Endothelial cell of umbilical vein (primary cell): ENCODE measurements around the gene PLA2G2A. TPM values are rescaled to one million over a fixed set of nuclear protein-coding genes. Genes with fewer than 3 reads are reported as not detected.

Experiments
- BruUV-seq: library from RNA; stranded (reverse); fragments of 400-500 nt; replicated peaks from 2 replicates; lab custom pipeline; 2021; lab: Mats Ljungman, UMichigan
- CTCF ChIA-PET: fragments of 300-600, 350-600 bp; sonication (Branson Sonifier 250); formaldehyde crosslinking; loops from one replicate; lab custom pipeline; 2021; ENCODE audit warnings: antibody characterized with exemption, inconsistent platforms; lab: Charles Lee
- POLR2A ChIA-PET: fragments of 300-600, 350-600 bp; sonication (Branson Sonifier 250); formaldehyde crosslinking; loops from one replicate; lab custom pipeline; 2021; ENCODE audit warnings: antibody characterized with exemption, inconsistent platforms; lab: Charles Lee
- DNase-seq: peaks from one replicate; pipeline ENCODE4 v3.0.0-alpha.2; 2011; ENCODE audit warnings: low read depth, low spot score
- FAIRE-seq: peaks from 2 replicates; lab custom pipeline; 2011; peaks lifted over from hg19 to GRCh38; lab: Jason Lieb, UNC
- H2AFZ ChIP-seq: 2 replicates; pipeline ENCODE4 v1.6.0; 2012; ENCODE audit warnings: low read depth, low read length, control low read depth, inconsistent platforms
- H3K27ac ChIP-seq: 2 replicates; pipeline ENCODE4 v1.5.1; 2011; ENCODE audit warnings: low read depth, mild to moderate bottlenecking, control low read depth, low read length, moderate library complexity; ENCODE audit not compliant: insufficient read depth
- H3K27me3 ChIP-seq, 2 experiments: 2 replicates each; pipeline versions ENCODE4 v1.6.0 to v1.6.1; 2011; ENCODE audit warnings: low read length in 2 of 2, mixed read lengths in 1 of 2; ENCODE audit not compliant: control insufficient read depth in 2 of 2, insufficient read depth in 2 of 2
- H3K36me3 ChIP-seq, 2 experiments: 2 replicates in 1 of 2; 3 replicates in 1 of 2; pipeline ENCODE4 v1.5.1; 2011; ENCODE audit warnings: low read length in 2 of 2, mild to moderate bottlenecking in 1 of 2, moderate library complexity in 1 of 2; ENCODE audit not compliant: control insufficient read depth in 2 of 2, insufficient read depth in 2 of 2; ENCODE audit errors: extremely low read depth in 1 of 2
- H3K4me1 ChIP-seq: 3 replicates; pipeline ENCODE4 v1.5.1; 2011; ENCODE audit warnings: mild to moderate bottlenecking, low read length; ENCODE audit not compliant: control insufficient read depth, insufficient read depth; ENCODE audit errors: extremely low read depth
- H3K4me2 ChIP-seq: 2 replicates; pipeline ENCODE4 v1.6.1; 2011; ENCODE audit warnings: low read length, control low read depth, mixed read lengths; ENCODE audit not compliant: insufficient read depth
- H3K4me3 ChIP-seq, 3 experiments: fragments of 200-600 bp in 1 of 3; sonication (generic), shearing (Covaris generic) in 1 of 3; replicated peaks in 1 of 3; 2 replicates each; pipeline ENCODE4 v1.5.1; 2011 to 2016; ENCODE audit warnings: control low read depth in 3 of 3, low read length in 3 of 3, mild to moderate bottlenecking in 2 of 3, inconsistent platforms in 1 of 3, low read depth in 1 of 3, moderate library complexity in 1 of 3; ENCODE audit not compliant: insufficient read depth in 1 of 3
- H3K79me2 ChIP-seq: 2 replicates; pipeline ENCODE4 v1.6.0; 2012; ENCODE audit warnings: low read length, inconsistent platforms; ENCODE audit not compliant: control insufficient read depth, insufficient read depth
- H3K9ac ChIP-seq: replicated peaks from 2 replicates; pipeline ENCODE3; 2011; ENCODE audit warnings: low read length, control low read depth; ENCODE audit not compliant: insufficient read depth; ENCODE audit errors: extremely low read depth
- H3K9me1 ChIP-seq: replicated peaks from 3 replicates; pipeline ENCODE4 v1.6.0; 2011; ENCODE audit warnings: mild to moderate bottlenecking, low read length; ENCODE audit not compliant: control insufficient read depth, insufficient read depth; ENCODE audit errors: extremely low read depth
- H3K9me3 ChIP-seq: replicated peaks from 2 replicates; pipeline ENCODE4 v1.5.1; 2012; ENCODE audit warnings: low read length, inconsistent platforms; ENCODE audit not compliant: control insufficient read depth, insufficient read depth
- H4K20me1 ChIP-seq: replicated peaks from 2 replicates; pipeline ENCODE3; 2011; ENCODE audit warnings: mild to moderate bottlenecking, low read length; ENCODE audit not compliant: control insufficient read depth, insufficient read depth; ENCODE audit errors: extremely low read depth
- EZH2 ChIP-seq: IDR thresholded peaks from 2 replicates; pipeline ENCODE4 v1.6.1; 2012; ENCODE audit warnings: borderline replicate concordance, low read depth, mild to moderate bottlenecking, moderate library complexity, low read length, inconsistent platforms; ENCODE audit not compliant: severe bottlenecking
- FOS ChIP-seq: IDR thresholded peaks from 2 replicates; pipeline ENCODE4 v1.6.1; 2011; ENCODE audit warnings: mild to moderate bottlenecking, low read length, moderate library complexity, borderline replicate concordance; ENCODE audit not compliant: insufficient read depth
- GATA2 ChIP-seq: IDR thresholded peaks from 2 replicates; pipeline ENCODE4 v1.7.0; 2011; ENCODE audit warnings: low read depth, mild to moderate bottlenecking, moderate library complexity, mixed read lengths, low read length; ENCODE audit not compliant: insufficient read length, insufficient read depth
- JUN ChIP-seq: IDR thresholded peaks from 2 replicates; pipeline ENCODE4 v1.6.1; 2011; ENCODE audit warnings: borderline replicate concordance, low read depth; ENCODE audit not compliant: insufficient read length, insufficient read depth
- MYC ChIP-seq: IDR thresholded peaks from one replicate; pipeline ENCODE4 v1.6.1; 2011; ENCODE audit warnings: mild to moderate bottlenecking, low read depth, low read length
- POLR2A ChIP-seq: IDR thresholded peaks from 2 replicates; pipeline ENCODE4 v1.6.1; 2012; ENCODE audit warnings: low read depth, mild to moderate bottlenecking, control low read depth, low read length
- POLR2AphosphoS5 ChIP-seq: IDR thresholded peaks from 2 replicates; pipeline ENCODE4 v1.6.1; 2012; ENCODE audit warnings: low read depth, mild to moderate bottlenecking, control low read depth, low read length, moderate library complexity; ENCODE audit not compliant: insufficient read depth
- dilution Hi-C: fragments of 300-500 bp; cut with MboI; formaldehyde crosslinking; loops from one replicate; pipeline ENCODE4 v1.15.0; 2019; ENCODE audit warnings: low sequenced_read_pairs; ENCODE audit not compliant: extremely low pct_ligation_motif_present
- intact Hi-C: fragments of 100-400 bp; cut with micrococcal nuclease; formaldehyde crosslinking; loops from one replicate; pipeline ENCODE4 v1.10.0; 2022
- polyA plus RNA-seq, 4 experiments: library from polyadenylated mRNA; depleted of rRNA in 3 of 4; stranded (reverse) in 3 of 4; unstranded in 1 of 4; fragments of >200 nt; gene quantifications; 2 replicates each; pipeline versions ENCODE4 v1.2.1 to v1.2.3, GENCODE V29; 2011 to 2012; ENCODE audit warnings: missing spikeins in 1 of 4
- total RNA-seq: library from RNA; stranded (reverse); gene quantifications from 2 replicates; pipeline ENCODE4 v1.2.3, GENCODE V29; 2021
- TF ChIP-seq, protein P1 (sequence below), 2 donors: IDR thresholded peaks; 1 replicate in 1 of 2; 2 replicates in 1 of 2; pipeline ENCODE4 v1.5.1; 2011; ENCODE audit warnings: low read length in 2 of 2, mild to moderate bottlenecking in 2 of 2, moderate library complexity in 2 of 2, control low read depth in 1 of 2, inconsistent platforms in 1 of 2, low read depth in 1 of 2; ENCODE audit not compliant: insufficient read depth in 1 of 2; ENCODE audit errors: extremely low read depth in 1 of 2
- TF ChIP-seq, protein P2 (sequence below): IDR thresholded peaks from 2 replicates; pipeline ENCODE4 v1.6.1; 2011; ENCODE audit not compliant: insufficient read depth, insufficient read length

PLA2G2A gene
- total and polyA plus RNA-seq, 2 donors (not counting 3 experiments of a cell fraction or from before 2014, with no cell fraction given): not detected

DNA sequence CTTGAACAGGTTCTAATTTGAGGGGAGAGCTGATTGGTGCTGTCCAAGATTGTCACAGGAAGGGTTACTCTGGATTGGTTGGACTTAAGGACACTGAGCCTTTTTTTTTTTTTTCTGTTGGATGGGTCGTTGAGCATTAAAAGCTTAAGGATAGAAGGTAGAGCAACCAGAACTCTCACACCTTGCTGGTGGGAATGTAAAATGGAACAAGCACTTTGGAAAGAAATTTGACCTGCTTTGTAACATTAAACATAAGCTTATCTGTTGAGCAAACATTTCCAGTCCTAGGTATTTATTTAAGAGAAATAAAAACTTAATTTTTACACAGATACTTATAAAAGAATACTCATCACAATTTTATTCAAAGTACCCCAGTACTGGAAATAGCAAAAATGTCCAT is 29.8 kb upstream of the PLA2G2A start:
- ChIA-PET POLR2A (no interaction called here), CTCF (no interaction called here)
- intact Hi-C loops (no loop called here), dilution Hi-C loops (no loop called here)
- Histone ChIP-seq H3K27ac (no peak overlapping the region), H3K9me3 (no peaks in the 10 kb centered on the region), H2AFZ (no peak overlapping the region), H3K4me2 (no peak overlapping the region), H3K9me1 (no peaks in the 10 kb centered on the region), H3K79me2 (no peaks in the 10 kb centered on the region), H3K4me1 (no peaks in the 10 kb centered on the region), H4K20me1 (no peaks in the 10 kb centered on the region), H3K4me3 (no peak overlapping the region), H3K27me3 (no peaks in the 10 kb centered on the region), H3K36me3 (no peaks in the 10 kb centered on the region), H3K9ac (no peak overlapping the region)
- DNase-seq (no peak), FAIRE-seq (no peak)
- TF ChIP-seq GATA2 (no peak), POLR2AphosphoS5 (no peak), MYC (no peak), POLR2A (no peak), FOS (no peak), EZH2 (no peak), JUN (no peak)
- TF ChIP-seq, protein P1, sequence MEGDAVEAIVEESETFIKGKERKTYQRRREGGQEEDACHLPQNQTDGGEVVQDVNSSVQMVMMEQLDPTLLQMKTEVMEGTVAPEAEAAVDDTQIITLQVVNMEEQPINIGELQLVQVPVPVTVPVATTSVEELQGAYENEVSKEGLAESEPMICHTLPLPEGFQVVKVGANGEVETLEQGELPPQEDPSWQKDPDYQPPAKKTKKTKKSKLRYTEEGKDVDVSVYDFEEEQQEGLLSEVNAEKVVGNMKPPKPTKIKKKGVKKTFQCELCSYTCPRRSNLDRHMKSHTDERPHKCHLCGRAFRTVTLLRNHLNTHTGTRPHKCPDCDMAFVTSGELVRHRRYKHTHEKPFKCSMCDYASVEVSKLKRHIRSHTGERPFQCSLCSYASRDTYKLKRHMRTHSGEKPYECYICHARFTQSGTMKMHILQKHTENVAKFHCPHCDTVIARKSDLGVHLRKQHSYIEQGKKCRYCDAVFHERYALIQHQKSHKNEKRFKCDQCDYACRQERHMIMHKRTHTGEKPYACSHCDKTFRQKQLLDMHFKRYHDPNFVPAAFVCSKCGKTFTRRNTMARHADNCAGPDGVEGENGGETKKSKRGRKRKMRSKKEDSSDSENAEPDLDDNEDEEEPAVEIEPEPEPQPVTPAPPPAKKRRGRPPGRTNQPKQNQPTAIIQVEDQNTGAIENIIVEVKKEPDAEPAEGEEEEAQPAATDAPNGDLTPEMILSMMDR (IDR thresholded peaks at IDR 0.05; ENCODE audit: extremely low read depth in 1 of 2, insufficient read depth in 1 of 2, low read depth in 1 of 2, low read length in 2 of 2): no peak
- TF ChIP-seq, protein P2, sequence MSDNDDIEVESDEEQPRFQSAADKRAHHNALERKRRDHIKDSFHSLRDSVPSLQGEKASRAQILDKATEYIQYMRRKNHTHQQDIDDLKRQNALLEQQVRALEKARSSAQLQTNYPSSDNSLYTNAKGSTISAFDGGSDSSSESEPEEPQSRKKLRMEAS: no peak
- BruUV-seq: no TSS peak
